H1 (cell line): ENCODE results near the gene PRICKLE3. TPM values are rescaled to one million over a fixed set of nuclear protein-coding genes. Genes with fewer than 3 reads are reported as not detected.

Experiments used
- ASH2L ChIP-seq: fragments of 200-600, 300-600 bp; sonication (generic); IDR thresholded peaks from one replicate; pipeline ENCODE4 v1.7.1; 2017; ENCODE audit warnings: low read length
- ATF2 ChIP-seq: IDR thresholded peaks from 2 replicates; pipeline ENCODE4 v1.6.1; 2012; ENCODE audit warnings: low read length, inconsistent platforms
- JUN ChIP-seq: IDR thresholded peaks from 2 replicates; pipeline ENCODE4 v1.6.1; 2011; ENCODE audit warnings: low read depth, mild to moderate bottlenecking, improper control_type of control experiment, low read length
- KDM4A ChIP-seq: IDR thresholded peaks from one replicate; pipeline ENCODE4 v1.7.1; 2012; ENCODE audit warnings: low read depth, mild to moderate bottlenecking, moderate library complexity, low read length, inconsistent platforms; ENCODE audit not compliant: severe bottlenecking
- TAF1 ChIP-seq: IDR thresholded peaks from 2 replicates; pipeline ENCODE4 v1.6.1; 2011; ENCODE audit warnings: mild to moderate bottlenecking, low read depth, low read length
- TAF7 ChIP-seq: optimal IDR thresholded peaks from 2 replicates; pipeline ENCODE3; 2011; ENCODE audit warnings: low read depth, mild to moderate bottlenecking, inconsistent platforms, low read length, moderate library complexity, borderline replicate concordance
- polyA plus RNA-seq, 7 experiments: library from polyadenylated mRNA; depleted of rRNA in 3 of 7; stranded (reverse) in 5 of 7; unstranded in 2 of 7; fragments of >200 nt in 5 of 7; fragments of 200-250 nt in 2 of 7; gene quantifications; 1 replicate in 5 of 7; 2 replicates in 1 of 7; 4 replicates in 1 of 7; pipeline versions ENCODE4 v1.2.1 to v1.2.3, GENCODE V29; 2011 to 2013; ENCODE audit warnings: missing spikeins in 2 of 7, mixed read lengths in 2 of 7
- total RNA-seq: library from RNA; stranded (reverse); fragmentation: NEBNext Ultra II Directional; extraction: Animal tissue kit (Norgen Biotek cat#: 25700); gene quantifications from 2 replicates; pipeline ENCODE4 v1.2.1, GENCODE V29; 2021
- TF ChIP-seq, protein P1 (sequence below): fragments of 300-600 bp; sonication (generic); IDR thresholded peaks from 2 replicates; pipeline ENCODE4 v1.7.1; 2012; ENCODE audit warnings: low read length, moderate library complexity, mild to moderate bottlenecking, inconsistent platforms; ENCODE audit not compliant: insufficient replicate concordance

Gene PRICKLE3
- total and polyA plus RNA-seq, 2 of the 8 experiments (the other 6 are each of a cell fraction or from before 2014, with no cell fraction given), result 9.1 to 10.6 TPM

GRCh38 chrX:49161632-49162031, 24.5 kb downstream of the PRICKLE3 start (continued):
- TF ChIP-seq, protein P1, sequence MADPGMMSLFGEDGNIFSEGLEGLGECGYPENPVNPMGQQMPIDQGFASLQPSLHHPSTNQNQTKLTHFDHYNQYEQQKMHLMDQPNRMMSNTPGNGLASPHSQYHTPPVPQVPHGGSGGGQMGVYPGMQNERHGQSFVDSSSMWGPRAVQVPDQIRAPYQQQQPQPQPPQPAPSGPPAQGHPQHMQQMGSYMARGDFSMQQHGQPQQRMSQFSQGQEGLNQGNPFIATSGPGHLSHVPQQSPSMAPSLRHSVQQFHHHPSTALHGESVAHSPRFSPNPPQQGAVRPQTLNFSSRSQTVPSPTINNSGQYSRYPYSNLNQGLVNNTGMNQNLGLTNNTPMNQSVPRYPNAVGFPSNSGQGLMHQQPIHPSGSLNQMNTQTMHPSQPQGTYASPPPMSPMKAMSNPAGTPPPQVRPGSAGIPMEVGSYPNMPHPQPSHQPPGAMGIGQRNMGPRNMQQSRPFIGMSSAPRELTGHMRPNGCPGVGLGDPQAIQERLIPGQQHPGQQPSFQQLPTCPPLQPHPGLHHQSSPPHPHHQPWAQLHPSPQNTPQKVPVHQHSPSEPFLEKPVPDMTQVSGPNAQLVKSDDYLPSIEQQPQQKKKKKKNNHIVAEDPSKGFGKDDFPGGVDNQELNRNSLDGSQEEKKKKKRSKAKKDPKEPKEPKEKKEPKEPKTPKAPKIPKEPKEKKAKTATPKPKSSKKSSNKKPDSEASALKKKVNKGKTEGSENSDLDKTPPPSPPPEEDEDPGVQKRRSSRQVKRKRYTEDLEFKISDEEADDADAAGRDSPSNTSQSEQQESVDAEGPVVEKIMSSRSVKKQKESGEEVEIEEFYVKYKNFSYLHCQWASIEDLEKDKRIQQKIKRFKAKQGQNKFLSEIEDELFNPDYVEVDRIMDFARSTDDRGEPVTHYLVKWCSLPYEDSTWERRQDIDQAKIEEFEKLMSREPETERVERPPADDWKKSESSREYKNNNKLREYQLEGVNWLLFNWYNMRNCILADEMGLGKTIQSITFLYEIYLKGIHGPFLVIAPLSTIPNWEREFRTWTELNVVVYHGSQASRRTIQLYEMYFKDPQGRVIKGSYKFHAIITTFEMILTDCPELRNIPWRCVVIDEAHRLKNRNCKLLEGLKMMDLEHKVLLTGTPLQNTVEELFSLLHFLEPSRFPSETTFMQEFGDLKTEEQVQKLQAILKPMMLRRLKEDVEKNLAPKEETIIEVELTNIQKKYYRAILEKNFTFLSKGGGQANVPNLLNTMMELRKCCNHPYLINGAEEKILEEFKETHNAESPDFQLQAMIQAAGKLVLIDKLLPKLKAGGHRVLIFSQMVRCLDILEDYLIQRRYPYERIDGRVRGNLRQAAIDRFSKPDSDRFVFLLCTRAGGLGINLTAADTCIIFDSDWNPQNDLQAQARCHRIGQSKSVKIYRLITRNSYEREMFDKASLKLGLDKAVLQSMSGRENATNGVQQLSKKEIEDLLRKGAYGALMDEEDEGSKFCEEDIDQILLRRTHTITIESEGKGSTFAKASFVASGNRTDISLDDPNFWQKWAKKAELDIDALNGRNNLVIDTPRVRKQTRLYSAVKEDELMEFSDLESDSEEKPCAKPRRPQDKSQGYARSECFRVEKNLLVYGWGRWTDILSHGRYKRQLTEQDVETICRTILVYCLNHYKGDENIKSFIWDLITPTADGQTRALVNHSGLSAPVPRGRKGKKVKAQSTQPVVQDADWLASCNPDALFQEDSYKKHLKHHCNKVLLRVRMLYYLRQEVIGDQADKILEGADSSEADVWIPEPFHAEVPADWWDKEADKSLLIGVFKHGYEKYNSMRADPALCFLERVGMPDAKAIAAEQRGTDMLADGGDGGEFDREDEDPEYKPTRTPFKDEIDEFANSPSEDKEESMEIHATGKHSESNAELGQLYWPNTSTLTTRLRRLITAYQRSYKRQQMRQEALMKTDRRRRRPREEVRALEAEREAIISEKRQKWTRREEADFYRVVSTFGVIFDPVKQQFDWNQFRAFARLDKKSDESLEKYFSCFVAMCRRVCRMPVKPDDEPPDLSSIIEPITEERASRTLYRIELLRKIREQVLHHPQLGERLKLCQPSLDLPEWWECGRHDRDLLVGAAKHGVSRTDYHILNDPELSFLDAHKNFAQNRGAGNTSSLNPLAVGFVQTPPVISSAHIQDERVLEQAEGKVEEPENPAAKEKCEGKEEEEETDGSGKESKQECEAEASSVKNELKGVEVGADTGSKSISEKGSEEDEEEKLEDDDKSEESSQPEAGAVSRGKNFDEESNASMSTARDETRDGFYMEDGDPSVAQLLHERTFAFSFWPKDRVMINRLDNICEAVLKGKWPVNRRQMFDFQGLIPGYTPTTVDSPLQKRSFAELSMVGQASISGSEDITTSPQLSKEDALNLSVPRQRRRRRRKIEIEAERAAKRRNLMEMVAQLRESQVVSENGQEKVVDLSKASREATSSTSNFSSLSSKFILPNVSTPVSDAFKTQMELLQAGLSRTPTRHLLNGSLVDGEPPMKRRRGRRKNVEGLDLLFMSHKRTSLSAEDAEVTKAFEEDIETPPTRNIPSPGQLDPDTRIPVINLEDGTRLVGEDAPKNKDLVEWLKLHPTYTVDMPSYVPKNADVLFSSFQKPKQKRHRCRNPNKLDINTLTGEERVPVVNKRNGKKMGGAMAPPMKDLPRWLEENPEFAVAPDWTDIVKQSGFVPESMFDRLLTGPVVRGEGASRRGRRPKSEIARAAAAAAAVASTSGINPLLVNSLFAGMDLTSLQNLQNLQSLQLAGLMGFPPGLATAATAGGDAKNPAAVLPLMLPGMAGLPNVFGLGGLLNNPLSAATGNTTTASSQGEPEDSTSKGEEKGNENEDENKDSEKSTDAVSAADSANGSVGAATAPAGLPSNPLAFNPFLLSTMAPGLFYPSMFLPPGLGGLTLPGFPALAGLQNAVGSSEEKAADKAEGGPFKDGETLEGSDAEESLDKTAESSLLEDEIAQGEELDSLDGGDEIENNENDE, result no peak
- no peak for TF ChIP-seq ASH2L
- TF ChIP-seq TAF1, result no peak
- TF ChIP-seq TAF7, result no peak
- no peak for TF ChIP-seq ATF2
- no peak for TF ChIP-seq KDM4A
- no peak for TF ChIP-seq JUN
